Measurements from ENCODE around the gene SLC6A8. TPM values are rescaled to one million over a fixed set of nuclear protein-coding genes. Genes with fewer than 3 reads are reported as not detected.
"Not testable (repeated sequence)": the region's sequence is repeated elsewhere in the genome, so short reads cannot be mapped to it uniquely, and the experiment has no call there.

The SLC6A8 gene
- total and polyA plus RNA-seq, 9 donors, result 6.3 to 23.5 (median 11.4) TPM

- WGBS, 3 donors, result 90 to 95% (median 92%) methylated on average over 20 to 23 of the region's 23 CpGs
- DNase-seq, result no peak
Measured at GRCh38 chrX:153728951-153729631, 41.4 kb downstream of the SLC6A8 start.

DNA sequence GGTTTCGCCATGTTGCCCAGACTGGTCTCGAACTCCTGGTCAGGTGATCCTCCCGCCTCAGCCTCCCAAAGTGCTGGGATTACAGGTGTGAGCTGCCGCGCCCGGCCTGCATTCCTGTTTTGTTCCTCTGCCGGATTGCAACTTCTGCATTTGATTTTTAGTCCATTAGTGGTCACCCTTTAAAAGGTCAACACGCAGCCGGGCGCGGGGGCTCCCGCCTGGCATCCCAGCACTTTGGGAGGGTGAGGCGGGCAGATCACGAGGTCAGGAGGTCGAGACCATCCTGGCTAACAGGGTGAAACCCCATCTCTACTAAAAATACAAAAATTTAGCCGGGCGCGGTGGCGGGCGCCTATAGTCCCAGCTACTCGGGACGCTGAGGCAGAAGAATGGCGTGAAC, 42.4 kb downstream of the SLC6A8 start:
- intact Hi-C loops (cut with DNase I); H3K4me3 ChIP-seq; H3K4me1 ChIP-seq (ENCODE audit: insufficient read depth); H3K27ac ChIP-seq; DNase-seq; H3K36me3 ChIP-seq; H3K27me3 ChIP-seq; H3K9me3 ChIP-seq: not testable (repeated sequence)
- 88 to 92% (median 92%) methylated on average over 23 of the region's 23 CpGs for WGBS, 3 donors

More at GRCh38 chrX:153728951-153729631, 41.4 kb downstream of the SLC6A8 start:
- Histone ChIP-seq H3K27ac (no peak overlapping the region), H3K9me3 (no peaks in the 10 kb centered on the region), H3K4me3 (no peak overlapping the region), H3K4me1 (ENCODE audit: insufficient read depth) (no peaks in the 10 kb centered on the region), H3K27me3 (no peaks in the 10 kb centered on the region), H3K36me3 (no peaks in the 10 kb centered on the region)
- intact Hi-C loops (cut with DNase I), result no loop called here
- TF ChIP-seq CTCF (IDR thresholded peaks at IDR 0.05) (no peak), EP300 (IDR thresholded peaks at IDR 0.05) (no peak)

- Histone ChIP-seq H3K27ac (no peak overlapping the region), H3K4me3 (no peak overlapping the region), H3K27me3 (no peaks in the 10 kb centered on the region), H3K4me1 (ENCODE audit: insufficient read depth) (no peaks in the 10 kb centered on the region), H3K9me3 (no peaks in the 10 kb centered on the region), H3K36me3 (no peaks in the 10 kb centered on the region)
- TF ChIP-seq EP300 (IDR thresholded peaks at IDR 0.05) (no peak), POLR2A (IDR thresholded peaks at IDR 0.05) (no peak), CTCF (IDR thresholded peaks at IDR 0.05) (no peak)
- no peak for DNase-seq
- intact Hi-C loops (cut with DNase I), result no loop called here
- 88 to 92% (median 90%) methylated on average over 6 of the region's 6 CpGs for WGBS, 3 donors
Measured at GRCh38 chrX:153731117-153731844, 43.6 kb downstream of the SLC6A8 start.

DNA sequence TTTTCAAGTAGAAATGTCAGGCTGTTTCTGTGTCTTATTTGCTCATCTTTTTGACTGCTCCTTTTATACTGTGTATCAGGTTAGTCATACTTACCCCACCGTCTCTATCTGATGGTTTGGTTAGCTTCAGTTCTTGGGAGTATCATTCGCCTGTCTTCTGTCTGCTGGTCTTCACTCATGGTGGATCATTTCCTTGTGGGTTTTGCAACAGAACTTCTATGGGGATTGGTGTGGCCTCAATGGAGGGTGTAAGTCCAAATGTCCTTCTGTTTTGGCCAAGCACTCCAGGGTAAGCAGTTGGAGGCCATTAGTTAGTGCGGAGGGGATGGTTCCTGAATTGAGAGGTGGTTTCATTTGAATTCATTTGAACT, 44.1 kb downstream of the SLC6A8 start:
- Histone ChIP-seq H3K36me3 (no peaks in the 10 kb centered on the region), H3K27ac (no peak overlapping the region)
- 89 to 94% (median 94%) methylated on average over 3 of the region's 3 CpGs for WGBS, 3 donors

More for the DNA sequence above, 44.1 kb downstream of the SLC6A8 start:
- no peaks in the 10 kb centered on the region for H3K4me1 ChIP-seq (ENCODE audit: insufficient read depth)
- intact Hi-C loops (cut with DNase I), result no loop called here
- H3K27me3 ChIP-seq, result no peaks in the 10 kb centered on the region
- no peaks in the 10 kb centered on the region for H3K9me3 ChIP-seq
- H3K4me3 ChIP-seq, result no peak overlapping the region
- TF ChIP-seq CTCF (IDR thresholded peaks at IDR 0.05), result no peak
- TF ChIP-seq POLR2A (IDR thresholded peaks at IDR 0.05), result no peak
- TF ChIP-seq EP300 (IDR thresholded peaks at IDR 0.05), result no peak
- no peak for DNase-seq
